ENCODE data around the gene NR4A3.
A peak's percentile ranks its signal among the peaks of the same experiment; 100 is the strongest.

NR4A3 gene

GRCh38 chr9:99816392-99816791 lies 5.3 kb upstream of the NR4A3 start:
- no peak overlapping the region for H3K4me3 ChIP-seq (ENCODE audit: low read depth, low read length)

GRCh38 chr9:99818500-99818899 lies 3.2 kb upstream of the NR4A3 start:
- no peak for TF ChIP-seq CTCF (IDR thresholded peaks at IDR 0.05; ENCODE audit: low read depth, low read length)
- no peak for DNase-seq
- Histone ChIP-seq H3K9me3 (ENCODE audit: severe bottlenecking) (no peaks in the 10 kb centered on the region), H3K27ac (no peak overlapping the region), H3K4me3 (ENCODE audit: low read depth, low read length) (peak overlapping the region; percentile 67), H3K27me3 (ENCODE audit: insufficient read depth, low read depth, severe bottlenecking) (peaks cover 12% of the 10 kb centered on the region), H3K36me3 (peaks cover 5% of the 10 kb centered on the region)

More at GRCh38 chr9:99816392-99816791, 5.3 kb upstream of the NR4A3 start:
- Histone ChIP-seq H3K36me3 (peaks cover 5% of the 10 kb centered on the region), H3K27ac (no peak overlapping the region), H3K9me3 (ENCODE audit: severe bottlenecking) (no peaks in the 10 kb centered on the region), H3K27me3 (ENCODE audit: insufficient read depth, low read depth, severe bottlenecking) (no peaks in the 10 kb centered on the region)
- TF ChIP-seq CTCF (IDR thresholded peaks at IDR 0.05; ENCODE audit: low read depth, low read length): no peak
- no peak for DNase-seq

GRCh38 chr9:99819123-99819855 lies 2.4 kb upstream of the NR4A3 start:
- Histone ChIP-seq H3K36me3 (peaks cover 5% of the 10 kb centered on the region), H3K27me3 (ENCODE audit: insufficient read depth, low read depth, severe bottlenecking) (peaks cover 19% of the 10 kb centered on the region), H3K9me3 (ENCODE audit: severe bottlenecking) (no peaks in the 10 kb centered on the region), H3K4me3 (ENCODE audit: low read depth, low read length) (peak overlapping the region; percentile 67), H3K27ac (peak overlapping the region; percentile 98)
- TF ChIP-seq CTCF (IDR thresholded peaks at IDR 0.05; ENCODE audit: low read depth, low read length): 0 out of 2 replicates have a peak, but pooled peaks have one; percentile 3
- DNase-seq: peak; percentile 92

- peak; percentile 97 for DNase-seq
- TF ChIP-seq CTCF (IDR thresholded peaks at IDR 0.05; ENCODE audit: low read depth, low read length): peak; percentile 16; the same call in 1 of the 2 replicates
- Histone ChIP-seq H3K27me3 (ENCODE audit: insufficient read depth, low read depth, severe bottlenecking) (peaks cover 26% of the 10 kb centered on the region), H3K27ac (peak overlapping the region; percentile 98), H3K9me3 (ENCODE audit: severe bottlenecking) (no peaks in the 10 kb centered on the region), H3K36me3 (peaks cover 5% of the 10 kb centered on the region), H3K4me3 (ENCODE audit: low read depth, low read length) (peak overlapping the region; percentile 78)
Measured at GRCh38 chr9:99819856-99820684, 1.6 kb upstream of the NR4A3 start.

- peaks cover 27% of the 10 kb centered on the region for H3K27me3 ChIP-seq (ENCODE audit: insufficient read depth, low read depth, severe bottlenecking)
- H3K27ac ChIP-seq: no peak overlapping the region
- H3K9me3 ChIP-seq (ENCODE audit: severe bottlenecking): no peaks in the 10 kb centered on the region
- no peak for DNase-seq
- peaks cover 5% of the 10 kb centered on the region for H3K36me3 ChIP-seq
- H3K4me3 ChIP-seq (ENCODE audit: low read depth, low read length): peak overlapping the region; percentile 78
- TF ChIP-seq CTCF (IDR thresholded peaks at IDR 0.05; ENCODE audit: low read depth, low read length): no peak
Measured at GRCh38 chr9:99820685-99821395, 845 bp upstream of the NR4A3 start.

Measured in WERI-Rb-1 (cell line).